H1 (cell line): ENCODE measurements around the gene ZWILCH. TPM values are rescaled to one million over a fixed set of nuclear protein-coding genes. Genes with fewer than 3 reads are reported as not detected.

Source experiments
- CTCF ChIA-PET: fragments of 300-600 bp; sonication (Branson Sonifier 250); formaldehyde crosslinking; loops from one replicate; lab custom pipeline; 2021; ENCODE audit not compliant: partially characterized antibody; lab: Charles Lee
- POLR2A ChIA-PET: fragments of 300-600 bp; sonication (Branson Sonifier 250); formaldehyde crosslinking; loops from one replicate; lab custom pipeline; 2021; ENCODE audit warnings: inconsistent platforms; ENCODE audit not compliant: partially characterized antibody; lab: Charles Lee
- DNase-seq, 2 experiments: peaks; one replicate each; pipeline versions ENCODE4 v3.0.0 to v3.0.0-alpha.2; 2010 to 2022; ENCODE audit warnings: low spot score in 2 of 2, low read depth in 1 of 2, mixed read lengths in 1 of 2
- FAIRE-seq: peaks from 2 replicates; lab custom pipeline; 2011; peaks lifted over from hg19 to GRCh38; lab: Jason Lieb, UNC
- H2AFZ ChIP-seq: 2 replicates; pipeline ENCODE4 v1.8.1; 2012; ENCODE audit warnings: low read length, inconsistent platforms
- H2AK5ac ChIP-seq: 2 replicates; pipeline ENCODE4 v1.6.1; 2013; ENCODE audit warnings: low read depth, low read length
- H2BK120ac ChIP-seq: replicated peaks from 2 replicates; pipeline ENCODE3; 2013; ENCODE audit warnings: low read depth, low read length, inconsistent platforms
- H2BK12ac ChIP-seq: 2 replicates; pipeline ENCODE4 v1.6.1; 2013; ENCODE audit warnings: low read depth, low read length
- H2BK15ac ChIP-seq: 2 replicates; pipeline ENCODE4 v1.6.1; 2013; ENCODE audit warnings: low read length
- H2BK20ac ChIP-seq: 2 replicates; pipeline ENCODE4 v1.6.1; 2013; ENCODE audit warnings: low read length
- H2BK5ac ChIP-seq: 2 replicates; pipeline ENCODE4 v1.6.1; 2013; ENCODE audit warnings: low read depth, low read length
- H3K14ac ChIP-seq: 2 replicates; pipeline ENCODE4 v1.6.1; 2013; ENCODE audit warnings: inconsistent platforms; ENCODE audit not compliant: insufficient read length
- H3K18ac ChIP-seq: 2 replicates; pipeline ENCODE4 v1.6.1; 2013; ENCODE audit warnings: low read length; ENCODE audit errors: extremely low read depth
- H3K23ac ChIP-seq: 2 replicates; pipeline ENCODE4 v1.6.1; 2013; ENCODE audit warnings: inconsistent platforms; ENCODE audit not compliant: insufficient read length
- H3K23me2 ChIP-seq: 2 replicates; pipeline ENCODE4 v1.6.1; 2013; ENCODE audit warnings: low read depth, low read length
- H3K27ac ChIP-seq: 2 replicates; pipeline ENCODE4 v1.6.1; 2011; ENCODE audit warnings: low read depth, low read length, inconsistent platforms
- H3K27me3 ChIP-seq, 4 experiments: replicated peaks in 1 of 4; 1 replicate in 1 of 4; 2 replicates in 3 of 4; pipeline versions ENCODE4 v1.6.1 to v1.8.1; 2011 to 2013; ENCODE audit warnings: low read length in 3 of 4, mild to moderate bottlenecking in 3 of 4, inconsistent platforms in 2 of 4, mixed read lengths in 2 of 4, moderate library complexity in 1 of 4; ENCODE audit not compliant: control insufficient read depth in 3 of 4, insufficient read depth in 3 of 4; ENCODE audit errors: extremely low read depth in 1 of 4
- H3K36me3 ChIP-seq, 4 experiments: 2 replicates each; pipeline versions ENCODE4 v1.6.1 to v1.8.1; 2011 to 2013; ENCODE audit warnings: mild to moderate bottlenecking in 4 of 4, low read length in 3 of 4, moderate library complexity in 2 of 4, control low read depth in 1 of 4, inconsistent platforms in 1 of 4; ENCODE audit not compliant: insufficient read depth in 4 of 4, control insufficient read depth in 2 of 4
- H3K4ac ChIP-seq: replicated peaks from 2 replicates; pipeline ENCODE3; 2013; ENCODE audit warnings: low read length, low read depth, mixed read lengths, inconsistent platforms; ENCODE audit not compliant: insufficient read length
- H3K4me1 ChIP-seq, 4 experiments: replicated peaks in 1 of 4; 1 replicate in 1 of 4; 2 replicates in 3 of 4; pipeline versions ENCODE4 v1.6.1 to v1.8.1; 2011 to 2013; ENCODE audit warnings: low read length in 3 of 4, inconsistent platforms in 2 of 4, mixed read lengths in 1 of 4; ENCODE audit not compliant: insufficient read depth in 4 of 4, control insufficient read depth in 3 of 4
- H3K4me2 ChIP-seq, 2 experiments: 2 replicates each; pipeline versions ENCODE4 v1.6.1 to v1.8.1; 2011 to 2013; ENCODE audit warnings: low read depth in 2 of 2, low read length in 2 of 2, control low read depth in 1 of 2, inconsistent platforms in 1 of 2, mild to moderate bottlenecking in 1 of 2; ENCODE audit not compliant: insufficient read depth in 1 of 2
- H3K4me3 ChIP-seq, 4 experiments: fragments of 200-600, 300-600 bp in 1 of 4; sonication (generic), shearing (Covaris generic), sonication (Bioruptor Twin) in 1 of 4; 2 replicates each; pipeline versions ENCODE4 v1.5.1 to v1.8.1; 2011 to 2016; ENCODE audit warnings: low read length in 4 of 4, low read depth in 3 of 4, control low read depth in 2 of 4, inconsistent platforms in 2 of 4, mild to moderate bottlenecking in 2 of 4, mixed read lengths in 1 of 4, moderate library complexity in 1 of 4; ENCODE audit not compliant: insufficient read depth in 2 of 4; ENCODE audit errors: extremely low read depth in 1 of 4
- H3K56ac ChIP-seq: replicated peaks from 2 replicates; pipeline ENCODE3; 2013; ENCODE audit warnings: low read depth, mild to moderate bottlenecking, mixed read lengths, low read length, inconsistent platforms; ENCODE audit not compliant: insufficient read length
- H3K79me1 ChIP-seq: 2 replicates; pipeline ENCODE4 v1.6.1; 2013; ENCODE audit warnings: low read depth, low read length, control low read depth
- H3K79me2 ChIP-seq, 2 experiments: 2 replicates each; pipeline versions ENCODE4 v1.6.1 to v1.8.1; 2012 to 2013; ENCODE audit warnings: low read length in 2 of 2, mild to moderate bottlenecking in 2 of 2, inconsistent platforms in 1 of 2; ENCODE audit not compliant: insufficient read depth in 2 of 2, control insufficient read depth in 1 of 2
- H3K9ac ChIP-seq, 4 experiments: replicated peaks in 1 of 4; 1 replicate in 1 of 4; 2 replicates in 3 of 4; pipeline versions ENCODE4 v1.6.1 to v1.8.1; 2011 to 2013; ENCODE audit warnings: low read depth in 3 of 4, low read length in 3 of 4, control low read depth in 2 of 4, mild to moderate bottlenecking in 2 of 4, moderate library complexity in 2 of 4, inconsistent platforms in 1 of 4; ENCODE audit errors: extremely low read depth in 1 of 4
- H3K9me3 ChIP-seq, 2 experiments: 2 replicates each; pipeline versions ENCODE4 v1.6.1 to v1.8.1; 2012 to 2013; ENCODE audit warnings: mild to moderate bottlenecking in 2 of 2, moderate library complexity in 2 of 2, control low read depth in 1 of 2, inconsistent platforms in 1 of 2, low read depth in 1 of 2, low read length in 1 of 2, mixed read lengths in 1 of 2; ENCODE audit not compliant: insufficient read depth in 2 of 2
- H4K20me1 ChIP-seq, 2 experiments: replicated peaks in 1 of 2; 2 replicates each; pipeline versions ENCODE3 to v1.8.1; 2011 to 2013; ENCODE audit warnings: inconsistent platforms in 2 of 2, low read length in 2 of 2, mild to moderate bottlenecking in 1 of 2; ENCODE audit not compliant: insufficient read depth in 2 of 2, control insufficient read depth in 1 of 2
- H4K5ac ChIP-seq: 2 replicates; pipeline ENCODE4 v1.6.1; 2013; ENCODE audit warnings: low read length, low read depth, mixed read lengths, inconsistent platforms; ENCODE audit not compliant: insufficient read length
- H4K8ac ChIP-seq: 2 replicates; pipeline ENCODE4 v1.8.0; 2013; ENCODE audit warnings: mild to moderate bottlenecking, moderate library complexity, low read length, inconsistent platforms; ENCODE audit not compliant: insufficient read depth; ENCODE audit errors: extremely low read depth
- H4K91ac ChIP-seq: replicated peaks from 2 replicates; pipeline ENCODE3; 2013; ENCODE audit warnings: low read length, mixed read lengths, inconsistent platforms; ENCODE audit not compliant: insufficient read length
- ASH2L ChIP-seq: fragments of 200-600, 300-600 bp; sonication (generic); IDR thresholded peaks from one replicate; pipeline ENCODE4 v1.7.1; 2017; ENCODE audit warnings: low read length
- BACH1 ChIP-seq: IDR thresholded peaks from 2 replicates; pipeline ENCODE4 v1.6.1; 2012; ENCODE audit warnings: low read length, improper control_type of control experiment
- CBX8 ChIP-seq: fragments of 300-800, 300-1000 bp; sonication (generic); IDR thresholded peaks from 2 replicates; pipeline ENCODE4 v1.7.1; 2016; ENCODE audit warnings: low read depth, low read length, borderline replicate concordance
- CREB1 ChIP-seq: IDR thresholded peaks from 2 replicates; pipeline ENCODE4 v1.6.1; 2012; ENCODE audit warnings: inconsistent platforms
- EGR1 ChIP-seq: IDR thresholded peaks from 2 replicates; pipeline ENCODE4 v1.6.1; 2011; ENCODE audit warnings: low read depth, low read length, borderline replicate concordance
- GTF2F1 ChIP-seq: IDR thresholded peaks from 2 replicates; pipeline ENCODE4 v1.6.1; 2012; ENCODE audit warnings: low read depth, low read length, improper control_type of control experiment, borderline replicate concordance
- HDAC6 ChIP-seq: IDR thresholded peaks from one replicate; pipeline ENCODE4 v1.7.1; 2012; ENCODE audit warnings: low read depth, mild to moderate bottlenecking, inconsistent platforms, low read length, moderate library complexity
- RFX5 ChIP-seq: IDR thresholded peaks from 2 replicates; pipeline ENCODE4 v1.6.1; 2011; ENCODE audit warnings: low read depth, low read length, improper control_type of control experiment, borderline replicate concordance
- SP2 ChIP-seq: IDR thresholded peaks from 2 replicates; pipeline ENCODE4 v1.6.1; 2012; ENCODE audit warnings: mild to moderate bottlenecking, low read length, inconsistent platforms
- SRF ChIP-seq: IDR thresholded peaks from 2 replicates; pipeline ENCODE4 v1.6.1; 2011; ENCODE audit warnings: mild to moderate bottlenecking, low read depth, low read length, moderate library complexity
- SUZ12 ChIP-seq: fragments of 200-600 bp; sonication (generic); IDR thresholded peaks from 2 replicates; pipeline ENCODE4 v1.6.1; 2012; ENCODE audit warnings: mild to moderate bottlenecking, inconsistent platforms, low read length, moderate library complexity, mixed read lengths
- WGBS, 2 experiments: shearing (Covaris generic) in 1 of 2; methylation state at CpG; one replicate each; pipeline versions ENCODE4 v1.1.6 to v1.1.7; 2013 to 2015; ENCODE audit warnings: low lambda C conversion rate in 2 of 2, mixed read lengths in 2 of 2, inconsistent platforms in 1 of 2, low coverage in 1 of 2, missing lambda C conversion rate in 1 of 2; ENCODE audit not compliant: insufficient replicate concordance in 2 of 2, insufficient coverage in 1 of 2, insufficient read length in 1 of 2; ENCODE audit errors: extremely low coverage in 1 of 2, missing lambda C conversion rate in 1 of 2; 5-methylcytosine and 5-hydroxymethylcytosine counted together
- polyA plus RNA-seq, 7 experiments: library from polyadenylated mRNA; depleted of rRNA in 3 of 7; stranded (reverse) in 5 of 7; unstranded in 2 of 7; fragments of >200 nt in 5 of 7; fragments of 200-250 nt in 2 of 7; gene quantifications; 1 replicate in 5 of 7; 2 replicates in 1 of 7; 4 replicates in 1 of 7; pipeline versions ENCODE4 v1.2.1 to v1.2.3, GENCODE V29; 2011 to 2013; ENCODE audit warnings: missing spikeins in 2 of 7, mixed read lengths in 2 of 7
- total RNA-seq: library from RNA; stranded (reverse); fragmentation: NEBNext Ultra II Directional; extraction: Animal tissue kit (Norgen Biotek cat#: 25700); gene quantifications from 2 replicates; pipeline ENCODE4 v1.2.1, GENCODE V29; 2021
- TF ChIP-seq, protein P1 (sequence below): IDR thresholded peaks from 2 replicates; pipeline ENCODE4 v1.6.1; 2011; ENCODE audit warnings: low read length, improper control_type of control experiment

Gene ZWILCH
- total and polyA plus RNA-seq, 2 of the 8 experiments (the other 6 are each of a cell fraction or from before 2014, with no cell fraction given), result 18.1 to 61.5 TPM

DNA sequence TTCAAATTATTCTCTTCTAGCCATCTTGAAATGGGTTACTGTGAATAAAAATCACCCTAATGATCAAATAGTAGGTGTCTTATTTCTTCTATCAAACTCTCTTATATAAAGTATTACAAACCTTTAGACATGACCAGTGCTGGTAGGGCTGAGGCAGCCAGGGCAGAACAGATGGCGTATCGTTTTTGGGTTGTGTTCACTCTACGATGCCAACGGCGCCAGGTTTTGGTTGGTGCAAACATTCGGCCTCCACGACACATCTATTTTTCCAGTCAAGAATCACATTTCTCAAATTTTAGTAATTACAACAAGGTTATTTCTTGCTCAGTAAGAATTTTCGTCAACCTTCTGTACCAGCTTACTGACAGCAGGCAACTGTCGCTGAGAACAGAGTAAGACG is 2.6 kb upstream of the ZWILCH start:
- ChIA-PET CTCF (interaction anchor here (0.7 kb wide), 1 partner anchor 589 kb away, joined by 3 read pairs; no protein-coding TSS in a partner anchor), POLR2A (interaction anchor here (0.7 to 4.7 kb wide), 7 partner anchors 12 to 209 kb away, joined by 3 to 52 read pairs (median 4); partner anchors contain the start of gene DIS3L)
- Histone ChIP-seq H3K4me2 (peak overlapping the region; percentile 85 to 93; a peak in 2 of 4 replicates), H3K23me2 (peaks cover 12% of the 10 kb centered on the region), H2AK5ac (no peak overlapping the region), H2BK20ac (no peak overlapping the region), H2BK12ac (no peak overlapping the region), H3K9ac (peak overlapping the region in 1 of 4 experiments; percentile 19; a peak in 1 of 7 replicates), H4K5ac (no peak overlapping the region), H2BK15ac (no peak overlapping the region), H3K27me3 (no peaks in the 10 kb centered on the region), H4K91ac (no peak overlapping the region), H3K9me3 (no peaks in the 10 kb centered on the region), H4K8ac (no peak overlapping the region), H2AFZ (no peak overlapping the region), H3K4me3 (peak overlapping the region in 3 of 4 experiments; percentile 95 to 100 (median 98); a peak in 5 of 8 replicates), H3K4me1 (peaks cover 0 to 6% (median 5%) of the 10 kb centered on the region in 4 experiments; a peak in 4 of 7 replicates), H2BK120ac (no peak overlapping the region), H3K27ac (no peak overlapping the region), H3K18ac (no peak overlapping the region), H2BK5ac (no peak overlapping the region), H3K14ac (no peak overlapping the region), H3K23ac (no peak overlapping the region), H4K20me1 (peaks cover 0 to 4% of the 10 kb centered on the region in 2 experiments), H3K36me3 (peaks cover 41 to 54% (median 51%) of the 10 kb centered on the region in 4 experiments), H3K79me2 (peaks cover 18 to 57% of the 10 kb centered on the region in 2 experiments), H3K4ac (no peak overlapping the region), H3K79me1 (peaks cover 4% of the 10 kb centered on the region), H3K56ac (no peak overlapping the region)
- DNase-seq (no peak), FAIRE-seq (no peak)
- WGBS, 2 experiments, result 91% methylated on average over 10 of the region's 10 CpGs; no CpG with 5 or more reads in 1 of the 2 experiments
- TF ChIP-seq RFX5, result no peak
- TF ChIP-seq CREB1, result no peak
- TF ChIP-seq CBX8, result no peak
- TF ChIP-seq HDAC6, result no peak
- no peak for TF ChIP-seq ASH2L
- TF ChIP-seq SRF, result no peak
- TF ChIP-seq EGR1, result no peak
- no peak for TF ChIP-seq BACH1
- TF ChIP-seq, protein P1, sequence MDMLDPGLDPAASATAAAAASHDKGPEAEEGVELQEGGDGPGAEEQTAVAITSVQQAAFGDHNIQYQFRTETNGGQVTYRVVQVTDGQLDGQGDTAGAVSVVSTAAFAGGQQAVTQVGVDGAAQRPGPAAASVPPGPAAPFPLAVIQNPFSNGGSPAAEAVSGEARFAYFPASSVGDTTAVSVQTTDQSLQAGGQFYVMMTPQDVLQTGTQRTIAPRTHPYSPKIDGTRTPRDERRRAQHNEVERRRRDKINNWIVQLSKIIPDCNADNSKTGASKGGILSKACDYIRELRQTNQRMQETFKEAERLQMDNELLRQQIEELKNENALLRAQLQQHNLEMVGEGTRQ, result no peak
- TF ChIP-seq SUZ12, result no peak
- no peak for TF ChIP-seq GTF2F1
- no peak for TF ChIP-seq SP2
